ENCODE results near the gene LARGE1.

LARGE1 gene

GRCh38 chr22:33321466-33321865 is 598.8 kb downstream of the LARGE1 start:
- no peak for DNase-seq (ENCODE audit: low spot score)

- DNase-seq (ENCODE audit: low spot score), result no peak
Measured at GRCh38 chr22:33315954-33316353, 604.3 kb downstream of the LARGE1 start.

GRCh38 chr22:33315117-33315516 is 605.2 kb downstream of the LARGE1 start:
- DNase-seq (ENCODE audit: low spot score), result no peak

GRCh38 chr22:33314316-33314715 is 606.0 kb downstream of the LARGE1 start:
- no peak for DNase-seq (ENCODE audit: low spot score)

GRCh38 chr22:33303099-33303498 is 617.2 kb downstream of the LARGE1 start:
- no peak for DNase-seq (ENCODE audit: low spot score)

- peak; percentile 46 for DNase-seq (ENCODE audit: low spot score)
Measured at GRCh38 chr22:33302549-33302948, 617.7 kb downstream of the LARGE1 start.

- DNase-seq (ENCODE audit: low spot score), result peak; percentile 91
Measured at GRCh38 chr22:33302049-33302545, 618.2 kb downstream of the LARGE1 start.

- no peak for DNase-seq (ENCODE audit: low spot score)
Measured at GRCh38 chr22:33300165-33300564, 620.1 kb downstream of the LARGE1 start.

GRCh38 chr22:33299245-33299956 is 620.9 kb downstream of the LARGE1 start:
- DNase-seq (ENCODE audit: low spot score), result no peak

GRCh38 chr22:33296941-33297340 is 623.3 kb downstream of the LARGE1 start:
- DNase-seq (ENCODE audit: low spot score), result no peak

- DNase-seq (ENCODE audit: low spot score), result no peak
Measured at GRCh38 chr22:33288078-33288477, 632.2 kb downstream of the LARGE1 start.

GRCh38 chr22:33275073-33275443 is 645.2 kb downstream of the LARGE1 start:
- DNase-seq (ENCODE audit: low spot score), result no peak

GRCh38 chr22:33274214-33275072 is 645.8 kb downstream of the LARGE1 start:
- DNase-seq (ENCODE audit: low spot score), result no peak

- no peak for DNase-seq (ENCODE audit: low spot score)
Measured at GRCh38 chr22:33272871-33273270, 647.4 kb downstream of the LARGE1 start.

- no peak for DNase-seq (ENCODE audit: low spot score)
Measured at GRCh38 chr22:33272180-33272579, 648.1 kb downstream of the LARGE1 start.

GRCh38 chr22:33271390-33272161 is 648.7 kb downstream of the LARGE1 start:
- peak; percentile 41 for DNase-seq (ENCODE audit: low spot score)

- no peak for DNase-seq (ENCODE audit: low spot score)
Measured at GRCh38 chr22:33270596-33270995, 649.7 kb downstream of the LARGE1 start.

- DNase-seq (ENCODE audit: low spot score), result no peak
Measured at GRCh38 chr22:33261699-33262098, 658.6 kb downstream of the LARGE1 start.

- no peak for DNase-seq (ENCODE audit: low spot score)
Measured at GRCh38 chr22:33260498-33260897, 659.8 kb downstream of the LARGE1 start.

GRCh38 chr22:33255791-33256190 is 664.5 kb downstream of the LARGE1 start:
- no peak for DNase-seq (ENCODE audit: low spot score)

- DNase-seq (ENCODE audit: low spot score), result no peak
Measured at GRCh38 chr22:33248948-33249347, 671.3 kb downstream of the LARGE1 start.

- DNase-seq (ENCODE audit: low spot score), result peak; percentile 20
Measured at GRCh38 chr22:33247758-33248157, 672.5 kb downstream of the LARGE1 start.
